Mucosa of rectum (tissue), 2 donors: ENCODE measurements around the gene PLA2G6.
A peak's percentile ranks its signal among the peaks of the same experiment; 100 is the strongest.

Source experiments
- H3K27ac ChIP-seq, 2 donors: one replicate each; pipeline ENCODE4 v1.7.0; 2013; ENCODE audit warnings: inconsistent platforms in 2 of 2, low read depth in 2 of 2, low read length in 2 of 2
- H3K27me3 ChIP-seq, 2 donors: one replicate each; pipeline ENCODE4 v1.7.0; 2013; ENCODE audit warnings: low read length in 2 of 2; ENCODE audit not compliant: control insufficient read depth in 2 of 2, insufficient read depth in 2 of 2
- H3K36me3 ChIP-seq, 2 donors: one replicate each; pipeline ENCODE4 v1.7.0; 2013; ENCODE audit warnings: low read length in 2 of 2; ENCODE audit not compliant: control insufficient read depth in 2 of 2, insufficient read depth in 2 of 2
- H3K4me1 ChIP-seq, 2 donors: one replicate each; pipeline ENCODE4 v1.7.0; 2013; ENCODE audit warnings: low read length in 2 of 2, mild to moderate bottlenecking in 1 of 2; ENCODE audit not compliant: control insufficient read depth in 2 of 2, insufficient read depth in 2 of 2
- H3K4me3 ChIP-seq, 2 donors: one replicate each; pipeline ENCODE4 v1.7.0; 2013; ENCODE audit warnings: low read length in 2 of 2
- H3K9ac ChIP-seq, 2 donors: one replicate each; pipeline ENCODE4 v1.7.0; 2013; ENCODE audit warnings: low read length in 2 of 2, low read depth in 1 of 2, mild to moderate bottlenecking in 1 of 2
- H3K9me3 ChIP-seq, 2 donors: one replicate each; pipeline ENCODE4 v1.7.0; 2013; ENCODE audit warnings: low read length in 2 of 2; ENCODE audit not compliant: control insufficient read depth in 2 of 2
- donor health status: healthy.
- donor health status: Normal muscosa, but diverticular disease.

Gene PLA2G6

GRCh38 chr22:38111925-38112355, 69.7 kb downstream of the PLA2G6 start:
- peak overlapping the region; percentile 49 to 96 for H3K9ac ChIP-seq
- peaks cover 9 to 12% of the 10 kb centered on the region in 2 donors for H3K36me3 ChIP-seq
- H3K27ac ChIP-seq = peak overlapping the region; percentile 98 to 99
- peaks cover 39 to 55% of the 10 kb centered on the region in 2 donors for H3K4me1 ChIP-seq
- H3K27me3 ChIP-seq = no peaks in the 10 kb centered on the region
- H3K9me3 ChIP-seq = no peaks in the 10 kb centered on the region
- peak overlapping the region; percentile 15 to 73 for H3K4me3 ChIP-seq

GRCh38 chr22:38110863-38111852, 70.5 kb downstream of the PLA2G6 start:
- no peaks in the 10 kb centered on the region for H3K27me3 ChIP-seq

GRCh38 chr22:38110008-38110862, 71.4 kb downstream of the PLA2G6 start, which contains the start of gene BAIAP2L2:
Gene BAIAP2L2, minus strand, starts transcription at chr22:38110684. Its CDS starts 159 bp downstream, at chr22:38110525.
- H3K9ac ChIP-seq = peak within 1 kb of the TSS; percentile 70 to 96
- H3K4me3 ChIP-seq = peak within 1 kb of the TSS; percentile 73 to 82
- H3K36me3 ChIP-seq = peaks cover 13 to 20% of the 10 kb centered on the region in 2 donors
- peaks cover 39 to 56% of the 10 kb centered on the region in 2 donors for H3K4me1 ChIP-seq
- H3K27me3 ChIP-seq = no peaks in the 10 kb centered on the region
- no peaks in the 10 kb centered on the region for H3K9me3 ChIP-seq
- peak within 1 kb of the TSS; percentile 98 to 99 for H3K27ac ChIP-seq

More at GRCh38 chr22:38110863-38111852, 70.5 kb downstream of the PLA2G6 start:
- peaks cover 12 to 15% of the 10 kb centered on the region in 2 donors for H3K36me3 ChIP-seq
- H3K27ac ChIP-seq = peak overlapping the region; percentile 98 to 99
- H3K9me3 ChIP-seq = no peaks in the 10 kb centered on the region
- H3K4me1 ChIP-seq = peaks cover 39 to 56% of the 10 kb centered on the region in 2 donors
- peak overlapping the region; percentile 70 to 96 for H3K9ac ChIP-seq
- peak overlapping the region; percentile 73 to 82 for H3K4me3 ChIP-seq

- H3K36me3 ChIP-seq = peaks cover 11 to 20% of the 10 kb centered on the region in 2 donors
- peaks cover 39 to 54% of the 10 kb centered on the region in 2 donors for H3K4me1 ChIP-seq
- H3K9ac ChIP-seq = peak overlapping the region in 1 of 2 donors; percentile 96
Observed at GRCh38 chr22:38109371-38110001, 72.1 kb downstream of the PLA2G6 start.

GRCh38 chr22:38108561-38109319, 72.9 kb downstream of the PLA2G6 start:
- Histone ChIP-seq H3K27ac (peak overlapping the region; percentile 98 to 99), H3K27me3 (no peaks in the 10 kb centered on the region), H3K4me3 (peak overlapping the region in 1 of 2 donors; percentile 82), H3K4me1 (peaks cover 39 to 54% of the 10 kb centered on the region in 2 donors), H3K9ac (peak overlapping the region; percentile 32 to 50), H3K36me3 (peaks cover 13 to 20% of the 10 kb centered on the region in 2 donors), H3K9me3 (no peaks in the 10 kb centered on the region)

More at GRCh38 chr22:38109371-38110001, 72.1 kb downstream of the PLA2G6 start:
- peak overlapping the region in 1 of 2 donors; percentile 82 for H3K4me3 ChIP-seq
- H3K9me3 ChIP-seq = no peaks in the 10 kb centered on the region
- H3K27me3 ChIP-seq = no peaks in the 10 kb centered on the region
- peak overlapping the region; percentile 98 to 99 for H3K27ac ChIP-seq

GRCh38 chr22:38107692-38108515, 73.7 kb downstream of the PLA2G6 start:
- Histone ChIP-seq H3K4me1 (peaks cover 39 to 54% of the 10 kb centered on the region in 2 donors), H3K36me3 (peaks cover 13 to 20% of the 10 kb centered on the region in 2 donors), H3K27ac (peak overlapping the region; percentile 98 to 99), H3K9ac (peak overlapping the region; percentile 32 to 50), H3K27me3 (no peaks in the 10 kb centered on the region), H3K9me3 (no peaks in the 10 kb centered on the region), H3K4me3 (no peak overlapping the region)

- Histone ChIP-seq H3K36me3 (peaks cover 13 to 20% of the 10 kb centered on the region in 2 donors), H3K27ac (peak overlapping the region; percentile 98 to 99), H3K4me3 (no peak overlapping the region), H3K9me3 (no peaks in the 10 kb centered on the region), H3K4me1 (peaks cover 34 to 47% of the 10 kb centered on the region in 2 donors), H3K9ac (peak overlapping the region; percentile 18 to 32), H3K27me3 (no peaks in the 10 kb centered on the region)
Observed at GRCh38 chr22:38106814-38107578, 74.6 kb downstream of the PLA2G6 start.

- Histone ChIP-seq H3K36me3 (peaks cover 13 to 20% of the 10 kb centered on the region in 2 donors), H3K9me3 (no peaks in the 10 kb centered on the region), H3K27me3 (no peaks in the 10 kb centered on the region), H3K4me3 (no peak overlapping the region), H3K4me1 (peaks cover 16 to 25% of the 10 kb centered on the region in 2 donors), H3K27ac (no peak overlapping the region), H3K9ac (no peak overlapping the region)
Observed at GRCh38 chr22:38104084-38104483, 77.5 kb downstream of the PLA2G6 start.
